HG02840 (cell line): ENCODE measurements around the gene PTPRT.

ENCODE experiments used
- ATAC-seq: cut with Tn5 transposase; IDR thresholded peaks from one replicate; pipeline ENCODE4 v1.9.1; 2021; ENCODE audit warnings: mild to moderate bottlenecking, moderate library complexity, moderate number of reproducible peaks; ENCODE audit not compliant: unreplicated experiment, low FRiP score

PTPRT gene

DNA sequence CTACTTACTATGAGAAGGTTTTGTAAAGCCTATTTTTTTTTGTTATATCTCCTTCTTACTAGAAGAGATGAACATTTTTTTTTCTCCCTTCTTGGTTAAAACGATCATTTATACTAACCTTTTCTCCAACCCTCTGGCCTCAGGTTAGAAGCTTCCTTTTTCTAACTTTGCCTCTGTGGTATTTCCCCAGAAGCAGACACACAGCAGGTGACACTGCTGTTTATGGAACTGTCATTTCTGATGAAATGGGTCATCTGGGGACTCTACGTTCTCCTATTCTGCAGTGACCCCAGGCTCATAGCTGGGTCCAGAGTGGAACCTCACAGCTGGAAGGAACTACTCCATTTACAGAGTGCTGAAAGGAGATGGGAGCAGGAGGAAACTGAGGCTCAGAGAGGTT, 825.3 kb downstream of the PTPRT start:
- ATAC-seq = no peak

DNA sequence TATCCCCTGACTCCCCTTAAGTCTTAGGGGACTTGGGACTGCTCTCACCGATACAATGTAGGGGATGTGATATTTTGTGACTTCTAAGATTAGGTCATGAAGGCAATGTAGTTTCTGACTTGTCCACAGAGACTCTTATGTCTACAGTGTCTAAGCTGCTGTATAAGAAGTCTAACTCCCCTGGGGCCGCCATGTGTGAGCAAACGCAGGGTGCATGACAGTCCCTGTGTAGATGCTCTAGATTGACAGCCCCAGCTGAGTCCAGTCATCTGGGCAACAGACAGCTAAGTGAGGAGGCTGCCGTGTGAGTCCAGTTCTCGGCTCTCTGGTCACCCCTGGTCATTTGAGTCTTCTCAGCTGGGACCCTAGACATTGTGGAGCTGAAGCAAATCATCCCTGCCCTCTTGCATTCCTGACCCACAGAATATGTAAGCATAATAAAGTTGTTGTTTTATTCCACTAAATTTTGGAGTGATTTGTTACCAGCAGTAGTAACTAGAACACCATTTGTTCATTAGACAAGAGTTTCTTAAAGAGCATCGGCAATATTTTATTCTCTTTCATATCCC, 828.2 kb downstream of the PTPRT start:
- ATAC-seq = no peak

GRCh38 chr20:42360621-42361020, 829.1 kb downstream of the PTPRT start:
- no peak for ATAC-seq

DNA sequence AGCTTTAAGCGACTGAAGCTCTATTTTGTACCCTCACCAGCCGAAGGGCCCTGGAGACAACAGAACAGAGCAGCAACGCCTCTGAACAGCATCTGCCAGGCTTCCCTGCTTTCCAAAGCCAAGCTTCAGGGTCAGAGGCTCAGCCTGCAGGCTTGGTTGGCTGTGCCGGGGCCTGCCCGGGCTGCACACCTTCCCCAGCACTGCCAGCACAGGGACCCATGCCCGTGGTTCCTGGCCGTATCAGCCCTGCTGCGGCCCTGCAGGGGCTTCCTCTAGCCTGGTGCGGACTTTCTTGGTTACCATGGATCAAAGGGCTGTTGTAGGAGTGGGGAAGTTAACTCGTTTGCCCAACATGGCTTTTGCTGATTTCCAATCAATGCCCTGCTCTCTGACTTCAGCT, 830.1 kb downstream of the PTPRT start:
- no peak for ATAC-seq

GRCh38 chr20:42352096-42352495, 837.6 kb downstream of the PTPRT start:
- no peak for ATAC-seq

GRCh38 chr20:42350521-42350920, 839.2 kb downstream of the PTPRT start:
- ATAC-seq = no peak

DNA sequence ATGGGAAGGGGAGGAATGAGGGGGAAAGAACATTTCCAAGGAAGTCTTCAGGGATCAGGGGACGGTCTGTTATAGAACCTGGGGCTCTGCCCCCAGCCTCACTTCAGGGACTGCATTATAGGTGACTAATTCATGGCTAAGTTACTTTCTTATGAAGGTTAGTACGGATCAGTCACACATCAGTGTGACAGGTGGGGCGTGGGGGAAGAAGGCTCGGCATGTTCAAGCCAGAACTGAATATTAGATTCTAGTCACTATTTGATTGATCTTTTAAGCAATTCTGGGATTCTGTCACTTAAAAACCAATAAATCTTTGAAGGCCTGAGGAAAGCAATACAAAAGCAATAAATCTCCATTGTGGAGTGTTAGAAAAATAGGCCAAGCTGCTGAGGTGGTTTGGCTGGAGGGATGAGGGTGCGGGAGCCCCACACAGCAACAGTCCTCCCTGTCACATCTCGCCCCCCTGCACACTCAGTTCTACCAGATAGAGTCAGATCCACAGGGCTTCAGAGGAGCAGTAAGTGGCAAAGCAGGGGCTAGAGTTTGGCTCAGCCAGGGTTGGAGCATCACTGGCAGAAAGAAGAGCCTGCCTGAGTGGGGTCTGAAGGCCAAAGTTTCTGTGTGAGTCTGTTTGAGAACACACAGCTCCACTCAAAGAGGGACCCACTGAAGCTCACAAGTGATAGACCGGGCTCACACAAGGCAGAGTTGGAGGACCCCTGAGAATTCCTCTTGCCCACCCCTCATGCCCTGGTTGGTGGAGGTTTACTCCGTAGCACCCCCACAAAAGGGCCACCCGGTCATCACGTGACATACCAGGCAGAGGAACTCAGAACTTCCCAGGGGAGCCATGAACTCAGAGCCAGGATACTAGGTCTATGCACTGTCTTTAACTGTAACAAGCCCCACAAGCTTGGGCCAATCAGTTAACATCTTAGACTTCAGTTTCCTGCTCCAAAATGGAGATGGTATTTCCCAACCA, 843.2 kb downstream of the PTPRT start:
- ATAC-seq = no peak

GRCh38 chr20:42341654-42342053, 848.1 kb downstream of the PTPRT start:
- no peak for ATAC-seq

GRCh38 chr20:42340368-42340767, 849.3 kb downstream of the PTPRT start:
- ATAC-seq = no peak

- ATAC-seq = no peak
These were observed 851.2 kb downstream of the PTPRT start for GRCh38 chr20:42338294-42339201.

GRCh38 chr20:42336576-42336975, 853.1 kb downstream of the PTPRT start:
- ATAC-seq = no peak

DNA sequence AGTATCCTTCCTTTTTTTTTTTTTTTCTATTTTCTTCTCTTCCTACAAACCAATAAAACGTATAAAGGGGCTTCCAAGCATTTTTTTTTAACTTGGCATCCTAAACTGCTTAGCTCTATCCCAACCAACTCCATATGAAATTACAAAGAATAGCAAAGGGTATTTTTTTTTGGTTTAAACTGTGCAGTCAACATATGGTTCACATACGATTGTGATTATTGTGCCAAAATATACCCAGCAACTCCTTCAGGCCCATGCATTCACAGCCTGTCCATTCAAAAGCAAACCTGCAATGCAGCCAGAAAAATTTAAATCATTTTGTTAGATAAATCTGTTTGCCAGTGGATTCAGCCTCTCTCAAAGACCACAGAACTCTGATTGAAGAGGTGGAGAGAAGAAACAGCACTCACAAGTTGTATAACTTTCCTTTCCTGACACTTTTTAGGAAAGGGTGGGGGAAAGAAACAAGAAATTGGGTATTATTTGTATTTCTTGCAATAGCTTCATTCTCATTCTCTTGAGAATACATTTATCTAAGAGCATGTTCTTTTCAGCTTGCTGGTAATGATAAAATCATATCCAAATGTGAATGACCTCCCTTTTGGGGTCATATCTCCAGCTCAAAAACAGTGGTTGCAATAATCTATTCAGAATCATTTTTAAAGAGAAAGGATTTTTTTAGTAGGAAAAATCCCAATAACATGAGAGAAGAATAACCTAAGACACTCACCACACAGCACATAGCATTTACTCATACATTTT, 870.3 kb downstream of the PTPRT start:
- no peak for ATAC-seq

DNA sequence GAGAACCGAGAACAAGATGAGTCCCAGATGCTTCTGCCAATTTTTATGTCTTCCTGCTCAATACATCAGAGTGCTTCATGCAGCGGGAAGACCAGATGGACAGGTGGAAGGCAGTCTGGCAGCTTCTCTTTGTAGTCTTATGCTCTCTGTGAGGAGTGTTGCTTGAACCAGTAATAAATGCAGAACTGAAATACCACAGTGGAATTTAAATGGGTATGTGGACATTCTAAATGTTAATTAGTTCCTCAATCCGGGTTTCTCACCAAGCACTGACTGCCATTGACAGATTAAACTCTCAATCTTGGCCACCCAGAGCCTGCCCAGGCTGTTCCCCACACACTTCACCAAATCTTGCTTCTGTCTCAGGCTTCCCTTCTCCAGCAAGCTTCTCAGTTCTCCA, 876.0 kb downstream of the PTPRT start:
- ATAC-seq = no peak

DNA sequence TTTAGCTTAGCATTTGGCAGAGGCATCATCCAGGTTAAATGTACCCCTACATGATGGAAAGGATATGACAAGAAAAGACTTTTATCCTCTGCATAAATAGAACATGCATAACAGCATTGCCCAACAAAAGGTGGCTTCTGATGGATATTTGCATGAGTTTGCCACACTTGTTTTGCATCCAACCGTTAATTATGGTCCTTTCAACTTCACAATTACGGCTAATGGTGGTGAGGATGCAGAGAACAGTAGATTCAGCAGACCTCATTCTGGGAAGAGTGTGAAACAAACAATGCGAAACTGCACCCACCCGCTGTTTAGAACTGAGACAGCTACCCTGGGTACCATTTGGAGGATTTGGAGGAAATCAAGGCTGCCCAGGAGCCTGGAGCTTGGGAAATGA, 880.7 kb downstream of the PTPRT start:
- ATAC-seq = no peak

DNA sequence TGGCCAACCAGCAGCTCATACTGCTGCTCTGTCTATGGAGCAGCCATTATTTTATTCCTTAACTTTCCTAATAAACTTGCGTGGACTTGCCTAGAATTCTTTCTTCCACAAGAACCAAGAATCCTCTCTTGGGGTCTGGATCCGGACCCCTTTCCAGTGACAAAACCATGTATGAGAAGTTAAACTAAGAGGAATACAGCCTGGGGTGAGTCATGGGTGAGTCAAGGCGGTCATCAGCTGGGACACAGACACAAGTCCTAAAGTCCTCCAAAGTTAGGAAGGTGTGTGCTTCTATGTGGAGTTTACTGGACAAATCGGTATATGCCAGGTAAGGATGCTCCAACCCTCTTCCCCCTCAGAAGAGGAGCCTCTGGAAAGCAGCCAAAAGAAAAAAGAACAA, 881.5 kb downstream of the PTPRT start:
- ATAC-seq = no peak

DNA sequence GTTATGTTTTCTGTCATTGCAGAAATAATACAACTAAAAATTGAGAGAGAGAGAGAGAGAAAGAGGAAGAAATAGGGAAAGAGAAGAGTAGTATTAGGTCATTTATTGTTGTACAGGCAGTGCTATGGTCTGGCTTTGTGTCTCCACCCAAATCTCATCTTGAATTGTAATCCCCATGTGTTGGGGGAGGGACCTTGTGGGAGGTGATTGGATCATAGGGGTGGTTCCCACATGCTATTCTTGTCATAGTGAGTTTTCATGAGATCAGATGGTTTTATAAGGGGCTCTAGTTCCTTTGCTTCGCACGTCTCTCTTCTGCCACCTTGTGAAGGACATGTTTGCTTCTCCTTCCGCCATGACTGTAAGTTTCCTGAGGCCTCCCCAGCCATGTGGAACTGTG, 894.1 kb downstream of the PTPRT start:
- no peak for ATAC-seq

- ATAC-seq = no peak
These were observed 894.7 kb downstream of the PTPRT start for GRCh38 chr20:42294976-42295375.

DNA sequence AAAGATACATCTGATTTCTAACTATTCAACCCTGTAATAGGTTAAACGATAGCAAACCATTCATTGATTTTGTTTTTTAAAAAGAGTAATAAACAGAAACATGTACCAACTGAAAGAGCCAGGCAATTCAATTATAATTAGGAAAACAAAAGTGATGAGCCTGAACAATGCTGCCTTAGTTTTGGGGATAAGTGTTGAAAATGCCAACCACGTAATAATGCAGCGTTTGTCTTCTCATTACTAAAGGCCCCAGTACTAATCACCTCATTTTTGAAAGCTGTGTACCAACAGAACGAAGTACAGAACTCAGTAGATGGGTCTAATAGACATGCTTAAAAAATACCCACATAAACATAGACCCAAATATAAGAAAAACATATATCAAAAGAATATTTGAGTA, 907.9 kb downstream of the PTPRT start:
- no peak for ATAC-seq

DNA sequence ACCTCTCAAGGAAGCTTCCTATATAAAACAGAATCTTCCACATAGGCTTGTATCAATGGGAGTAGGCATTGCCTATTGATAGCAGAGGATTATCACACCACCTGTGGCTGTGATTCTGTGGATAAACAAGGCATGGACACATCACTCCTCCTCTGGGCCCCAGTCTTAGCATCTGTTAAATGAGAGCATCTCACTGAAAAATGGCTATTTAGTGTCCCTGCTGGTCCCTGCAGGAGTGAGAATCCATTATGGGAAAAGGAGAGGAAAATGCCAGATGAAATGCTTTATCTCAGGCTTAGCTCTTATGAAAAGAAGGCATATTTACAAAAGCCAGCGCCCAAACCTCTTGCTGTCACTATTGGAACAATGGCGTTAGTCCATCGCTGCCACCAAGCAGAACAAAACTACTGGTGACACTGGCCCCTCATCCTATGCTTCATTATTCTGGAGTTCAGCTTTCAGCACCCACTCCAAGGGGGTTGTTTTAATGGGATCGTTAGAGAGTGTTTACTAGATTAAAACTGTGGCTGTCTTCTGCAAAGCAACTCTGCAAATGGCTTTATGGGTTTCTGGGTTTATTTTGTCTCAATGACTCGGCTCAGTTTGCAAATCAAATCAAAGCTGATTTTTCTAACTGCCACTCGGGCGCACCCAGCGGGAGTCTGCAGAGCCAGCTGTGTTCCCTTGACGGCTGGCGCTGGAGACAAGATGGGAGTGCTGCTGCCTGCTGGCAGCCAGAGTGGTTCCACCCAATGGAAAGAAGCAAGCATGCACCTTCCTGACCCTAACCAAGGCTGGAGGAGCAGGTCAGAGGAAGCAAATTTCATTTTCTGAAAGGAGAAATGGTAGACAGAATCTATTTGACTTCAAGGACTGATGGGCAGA, 912.7 kb downstream of the PTPRT start:
- no peak for ATAC-seq
